Measurements from ENCODE around the gene FBXO45.

DNA sequence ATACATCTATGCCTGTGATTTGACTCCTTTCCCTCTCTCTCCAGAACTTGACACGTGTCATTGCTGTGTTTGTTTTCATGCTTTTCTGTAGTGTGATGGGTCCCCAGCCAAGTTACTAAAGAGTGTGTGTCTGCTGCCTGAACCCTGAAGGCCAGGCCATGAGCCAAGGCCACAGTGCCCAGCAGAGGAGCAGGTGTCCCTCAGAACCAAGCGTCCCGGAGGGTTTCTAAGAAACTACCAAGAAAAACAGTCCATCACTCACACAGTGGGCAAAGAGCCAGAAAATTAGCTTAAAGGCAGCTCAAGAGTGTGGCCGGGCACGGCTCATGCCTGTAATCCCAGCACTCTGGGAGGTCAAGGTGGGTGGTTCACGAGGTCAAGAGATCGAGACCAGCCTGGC is 35.2 kb downstream of the FBXO45 start:
- TF ChIP-seq CTCF (IDR thresholded peaks at IDR 0.05) (no peak), EZH2 (IDR thresholded peaks at IDR 0.05; ENCODE audit: borderline replicate concordance, insufficient read depth, low read depth, low read length, poor library complexity, severe bottlenecking) (no peak)
